Adrenal gland (tissue), 12 donors: ENCODE data around the gene KRT16. TPM values are rescaled to one million over a fixed set of nuclear protein-coding genes. Genes with fewer than 3 reads are reported as not detected.
"Not testable (repeated sequence)": the region's sequence is repeated elsewhere in the genome, so short reads cannot be mapped to it uniquely, and the experiment has no call there.

Experiments used
- DNase-seq, 7 donors: peaks; one replicate each; pipeline ENCODE4 v3.0.0-alpha.2; 2019 to 2020
- H3K27ac ChIP-seq, 5 donors: fragments of 200-600 bp; sonication (generic) in 4 of 5; 1 replicate in 3 of 5; 2 replicates in 2 of 5; pipeline versions ENCODE4 v1.5.1 to v1.8.0; 2016 to 2020; ENCODE audit warnings: mild to moderate bottlenecking in 1 of 5
- H3K27me3 ChIP-seq: fragments of 200-600 bp; 2 replicates; pipeline ENCODE4 v1.8.0; 2021
- H3K36me3 ChIP-seq, 2 donors: fragments of 200-600 bp; replicated peaks in 1 of 2; 1 replicate in 1 of 2; 2 replicates in 1 of 2; pipeline versions ENCODE4 v1.5.1 to v1.8.0; 2018 to 2022
- H3K4me1 ChIP-seq, 2 donors: fragments of 200-600 bp; replicated peaks in 1 of 2; 1 replicate in 1 of 2; 2 replicates in 1 of 2; pipeline versions ENCODE4 v1.5.1 to v1.8.0; 2018 to 2021
- H3K4me3 ChIP-seq, 4 donors: fragments of 200-600 bp; sonication (generic) in 3 of 4; one replicate each; pipeline ENCODE4 v1.5.1; 2016 to 2018
- H3K9me3 ChIP-seq, 3 donors: fragments of 200-600 bp; sonication (generic) in 1 of 3; replicated peaks in 1 of 3; 1 replicate in 2 of 3; 2 replicates in 1 of 3; pipeline versions ENCODE4 v1.5.1 to v1.8.0; 2016 to 2021
- CTCF ChIP-seq, 6 experiments: fragments of 450-650 bp in 4 of 6; fragments of 200-600 bp in 2 of 6; sonication (generic) in 1 of 6; IDR thresholded peaks; 1 replicate in 5 of 6; 2 replicates in 1 of 6; pipeline versions ENCODE4 v1.5.1 to v1.8.0; 2016 to 2021; ENCODE audit warnings: antibody characterized with exemption in 6 of 6, mild to moderate bottlenecking in 2 of 6, moderate library complexity in 1 of 6
- POLR2A ChIP-seq, 2 donors: fragments of 450-650 bp; IDR thresholded peaks; one replicate each; pipeline ENCODE4 v1.6.1; 2017; ENCODE audit warnings: antibody characterized with exemption in 2 of 2, mild to moderate bottlenecking in 2 of 2, moderate library complexity in 1 of 2
- WGBS, 4 donors: extraction: QIAGEN DNeasy Blood & Tissue Kit in 2 of 4; methylation state at CpG; one replicate each; pipeline versions ENCODE4 v1.1.5 to v1.1.7; 2013 to 2017; 5-methylcytosine and 5-hydroxymethylcytosine counted together
- intact Hi-C, 2 donors: fragments of 100-400 bp; cut with DNase I; formaldehyde crosslinking; loops; one replicate each; pipeline versions ENCODE4 v1.14.1 to v1.15.0; 2022 to 2023
- polyA plus RNA-seq, 3 donors: library from polyadenylated mRNA; stranded (reverse); fragments of 200-250 nt in 2 of 3; fragments of 350-450 nt in 1 of 3; fragmentation: Illumina TruSeq in 1 of 3; extraction: RNeasy Lipid Tissue Mini Kit (QIAGEN cat#74804) in 1 of 3; gene quantifications; one replicate each; pipeline ENCODE4 v1.2.3, GENCODE V29; 2013 to 2014
- total RNA-seq, 9 donors: library from RNA; depleted of rRNA in 4 of 9; stranded (reverse); fragments of >200 nt in 4 of 9; fragments of 120-200 nt in 1 of 9; fragmentation: NEBNext Ultra II Directional in 1 of 9; extraction: Animal tissue kit (Norgen Biotek cat#: 25700) in 1 of 9; gene quantifications; one replicate each; pipeline versions ENCODE4 v1.1.0 to v1.2.4, GENCODE V29; 2013 to 2023
- donor health status: healthy with polysubstance abuse.
- donor health status: Bipolar disorder and iron deficiency.
- donor health status: DM: yes; HTN: yes; CAD: no.
- donor health status: DM: no; HTN: no; CAD: no.
- donor health status: DM: no; HTN: no; CAD: no.
- donor health status: DM: yes; HTN: yes; CAD: no.

KRT16 gene
- total and polyA plus RNA-seq, 12 donors: 0.18 to 4.5 (median 0.69) TPM; not detected in 3

- H3K27me3 ChIP-seq: no peaks in the 10 kb centered on the region
- WGBS, 4 donors: 76 to 85% (median 84%) methylated on average over 5 to 8 of the region's 8 CpGs
- TF ChIP-seq CTCF (IDR thresholded peaks at IDR 0.05) (no peak), POLR2A (IDR thresholded peaks at IDR 0.05) (no peak)
- DNase-seq: no peak
- H3K27ac ChIP-seq: no peak overlapping the region
- peaks cover 0 to 8% of the 10 kb centered on the region in 2 donors for H3K4me1 ChIP-seq
- no peaks in the 10 kb centered on the region for H3K9me3 ChIP-seq
- H3K36me3 ChIP-seq: no peaks in the 10 kb centered on the region
- intact Hi-C loops: no loop called here
- H3K4me3 ChIP-seq: no peak overlapping the region
Observed at GRCh38 chr17:41631025-41631897, 18.7 kb upstream of the KRT16 start.

GRCh38 chr17:41629826-41630670 lies 17.5 kb upstream of the KRT16 start:
- DNase-seq: no peak
- H3K27ac ChIP-seq: no peak overlapping the region
- no peaks in the 10 kb centered on the region for H3K36me3 ChIP-seq
- no peak for TF ChIP-seq CTCF (IDR thresholded peaks at IDR 0.05)
- TF ChIP-seq POLR2A (IDR thresholded peaks at IDR 0.05): no peak
- 77 to 85% (median 79%) methylated on average over 8 to 13 of the region's 13 CpGs for WGBS, 4 donors
- H3K4me3 ChIP-seq: no peak overlapping the region
- H3K27me3 ChIP-seq: no peaks in the 10 kb centered on the region
- peaks cover 0 to 2% of the 10 kb centered on the region in 2 donors for H3K4me1 ChIP-seq
- intact Hi-C loops: no loop called here
- H3K9me3 ChIP-seq: no peaks in the 10 kb centered on the region

GRCh38 chr17:41629316-41629715 lies 16.7 kb upstream of the KRT16 start:
- H3K36me3 ChIP-seq: no peaks in the 10 kb centered on the region
- intact Hi-C loops: no loop called here
- no peaks in the 10 kb centered on the region for H3K9me3 ChIP-seq
- no peak overlapping the region for H3K27ac ChIP-seq
- H3K27me3 ChIP-seq: no peaks in the 10 kb centered on the region
- H3K4me3 ChIP-seq: no peak overlapping the region
- 86 to 93% (median 89%) methylated on average over 3 to 10 of the region's 10 CpGs for WGBS, 4 donors
- TF ChIP-seq CTCF (IDR thresholded peaks at IDR 0.05) (no peak), POLR2A (IDR thresholded peaks at IDR 0.05) (no peak)
- no peaks in the 10 kb centered on the region for H3K4me1 ChIP-seq
- no peak for DNase-seq

GRCh38 chr17:41628621-41629255 lies 16.2 kb upstream of the KRT16 start:
- DNase-seq, H3K4me3 ChIP-seq, H3K27ac ChIP-seq, H3K36me3 ChIP-seq, H3K27me3 ChIP-seq, H3K4me1 ChIP-seq, H3K9me3 ChIP-seq, intact Hi-C loops: not testable (repeated sequence)
- 87 to 90% (median 89%) methylated on average over 11 of the region's 11 CpGs for WGBS, 4 donors

GRCh38 chr17:41628073-41628370 lies 15.5 kb upstream of the KRT16 start:
- H3K4me3 ChIP-seq, H3K27me3 ChIP-seq, H3K36me3 ChIP-seq, H3K9me3 ChIP-seq, H3K27ac ChIP-seq, intact Hi-C loops, DNase-seq, H3K4me1 ChIP-seq: not testable (repeated sequence)
- 55 to 56% methylated on average over 1 of the region's 1 CpG; no CpG with 5 or more reads in 2 of the 4 donors for WGBS, 4 donors
